Activated CD4-positive, alpha-beta T cell treated with anti-CD3 and anti-CD28 coated beads for 1 hour (primary cell): ENCODE results near the gene PHF21A.
"Not testable (repeated sequence)": the region's sequence is repeated elsewhere in the genome, so short reads cannot be mapped to it uniquely, and the experiment has no call there.

ENCODE experiments used
- DNase-seq: peaks from one replicate; pipeline ENCODE4 v3.0.0-alpha.2; 2020

PHF21A gene

GRCh38 chr11:46020084-46020599 lies 101.1 kb downstream of the PHF21A start:
- no peak for DNase-seq

- DNase-seq, result no peak
These were observed 102.6 kb downstream of the PHF21A start for GRCh38 chr11:46018651-46019050.

GRCh38 chr11:46017341-46017740 lies 103.9 kb downstream of the PHF21A start:
- no peak for DNase-seq

GRCh38 chr11:46015941-46016340 lies 105.3 kb downstream of the PHF21A start:
- no peak for DNase-seq

- not testable (repeated sequence) for DNase-seq
These were observed 107.1 kb downstream of the PHF21A start for GRCh38 chr11:46014168-46014567.

GRCh38 chr11:46012185-46012584 lies 109.1 kb downstream of the PHF21A start:
- DNase-seq, result no peak

GRCh38 chr11:46010100-46010499 lies 111.2 kb downstream of the PHF21A start:
- DNase-seq, result no peak

GRCh38 chr11:46009647-46010046 lies 111.6 kb downstream of the PHF21A start:
- no peak for DNase-seq

GRCh38 chr11:46006418-46007070 lies 114.7 kb downstream of the PHF21A start:
- DNase-seq, result no peak

GRCh38 chr11:46003572-46003971 lies 117.7 kb downstream of the PHF21A start:
- no peak for DNase-seq

GRCh38 chr11:46002189-46002588 lies 119.1 kb downstream of the PHF21A start:
- DNase-seq, result no peak

GRCh38 chr11:46001448-46001914 lies 119.8 kb downstream of the PHF21A start:
- DNase-seq, result no peak

- no peak for DNase-seq
These were observed 123.7 kb downstream of the PHF21A start for GRCh38 chr11:45997599-45997998.

- DNase-seq, result no peak
These were observed 125.9 kb downstream of the PHF21A start for GRCh38 chr11:45995342-45995734.

- DNase-seq, result no peak
These were observed 126.6 kb downstream of the PHF21A start for GRCh38 chr11:45994371-45995341.

- no peak for DNase-seq
These were observed 127.7 kb downstream of the PHF21A start for GRCh38 chr11:45993531-45994001.

GRCh38 chr11:45988921-45989320 lies 132.3 kb downstream of the PHF21A start:
- DNase-seq, result no peak

GRCh38 chr11:45985212-45985611 lies 136.0 kb downstream of the PHF21A start:
- no peak for DNase-seq

GRCh38 chr11:45984192-45984591 lies 137.1 kb downstream of the PHF21A start:
- DNase-seq, result no peak

- no peak for DNase-seq
These were observed 137.8 kb downstream of the PHF21A start for GRCh38 chr11:45983471-45983845.

- DNase-seq, result no peak
These were observed 138.4 kb downstream of the PHF21A start for GRCh38 chr11:45982656-45983470.

GRCh38 chr11:45981826-45982225 lies 139.4 kb downstream of the PHF21A start:
- DNase-seq, result not testable (repeated sequence)

GRCh38 chr11:45974806-45975205 lies 146.4 kb downstream of the PHF21A start:
- no peak for DNase-seq
